GM12878 (cell line): ENCODE measurements around the gene RPGRIP1L.

ENCODE experiments used
- EGR1 ChIP-seq, 2 experiments: IDR thresholded peaks; 1 replicate in 1 of 2; 2 replicates in 1 of 2; pipeline ENCODE4 v1.6.1; 2011 to 2012; ENCODE audit warnings: low read depth in 2 of 2, low read length in 2 of 2, borderline replicate concordance in 1 of 2, mild to moderate bottlenecking in 1 of 2, moderate library complexity in 1 of 2
- KDM1A ChIP-seq: fragments of 200-600 bp; sonication (generic); IDR thresholded peaks from 2 replicates; pipeline ENCODE4 v1.6.1; 2016; ENCODE audit warnings: borderline replicate concordance
- POLR2A ChIP-seq: IDR thresholded peaks from 2 replicates; pipeline ENCODE4 v1.6.1; 2011; ENCODE audit warnings: low read depth, mild to moderate bottlenecking, low read length
- SMC3 ChIP-seq: IDR thresholded peaks from 2 replicates; pipeline ENCODE4 v1.6.1; 2011; ENCODE audit warnings: low read length, improper control_type of control experiment, borderline replicate concordance
- TAF1 ChIP-seq: IDR thresholded peaks from 2 replicates; pipeline ENCODE4 v1.6.1; 2011; ENCODE audit warnings: mild to moderate bottlenecking, low read depth, low read length, borderline replicate concordance
- TF ChIP-seq, protein P1 (sequence below): IDR thresholded peaks from 2 replicates; pipeline ENCODE4 v1.6.1; 2011; ENCODE audit warnings: borderline replicate concordance, low read depth, mild to moderate bottlenecking, moderate library complexity, mixed read lengths, low read length; ENCODE audit not compliant: insufficient read depth; ENCODE audit errors: extremely low read length
- TF ChIP-seq, protein P2 (sequence below), 3 experiments: IDR thresholded peaks in 2 of 3; conservative IDR thresholded peaks in 1 of 3; 2 replicates each; pipeline ENCODE4 v1.5.1; 2011; ENCODE audit warnings: low read depth in 3 of 3, low read length in 3 of 3, mild to moderate bottlenecking in 3 of 3, control low read depth in 2 of 3, moderate library complexity in 2 of 3, inconsistent platforms in 1 of 3, mixed read lengths in 1 of 3; ENCODE audit not compliant: control insufficient read depth in 2 of 3, insufficient read depth in 1 of 3; ENCODE audit errors: extremely low read depth in 1 of 3

DNA sequence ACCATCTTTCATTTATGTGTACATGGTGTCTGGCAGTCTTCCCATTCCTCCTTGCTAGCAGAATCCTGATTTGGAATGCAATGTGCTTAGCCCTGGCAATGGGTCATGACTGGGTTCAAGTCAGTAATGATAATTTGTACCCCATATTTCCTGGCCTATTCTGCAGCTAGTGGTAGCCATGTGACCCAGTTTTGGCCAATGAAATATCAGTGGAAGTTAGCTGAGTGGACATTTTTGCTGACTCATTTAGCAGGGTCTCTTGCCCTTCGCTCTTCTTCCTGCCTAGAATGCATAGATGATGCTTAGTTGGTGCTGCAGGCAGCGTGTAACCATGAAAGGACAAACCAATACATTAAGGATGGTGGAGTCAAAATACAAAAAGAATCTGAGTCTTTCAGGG is 121.9 kb downstream of the RPGRIP1L start:
- no peak for TF ChIP-seq KDM1A
- no peak for TF ChIP-seq SMC3
- TF ChIP-seq POLR2A: no peak
- TF ChIP-seq, protein P1, sequence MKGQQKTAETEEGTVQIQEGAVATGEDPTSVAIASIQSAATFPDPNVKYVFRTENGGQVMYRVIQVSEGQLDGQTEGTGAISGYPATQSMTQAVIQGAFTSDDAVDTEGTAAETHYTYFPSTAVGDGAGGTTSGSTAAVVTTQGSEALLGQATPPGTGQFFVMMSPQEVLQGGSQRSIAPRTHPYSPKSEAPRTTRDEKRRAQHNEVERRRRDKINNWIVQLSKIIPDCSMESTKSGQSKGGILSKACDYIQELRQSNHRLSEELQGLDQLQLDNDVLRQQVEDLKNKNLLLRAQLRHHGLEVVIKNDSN: no peak
- no peak for TF ChIP-seq EGR1 (IDR thresholded peaks at IDR 0.05; ENCODE audit: borderline replicate concordance in 1 of 2, low read depth in 2 of 2, low read length in 2 of 2)
- TF ChIP-seq, protein P2, sequence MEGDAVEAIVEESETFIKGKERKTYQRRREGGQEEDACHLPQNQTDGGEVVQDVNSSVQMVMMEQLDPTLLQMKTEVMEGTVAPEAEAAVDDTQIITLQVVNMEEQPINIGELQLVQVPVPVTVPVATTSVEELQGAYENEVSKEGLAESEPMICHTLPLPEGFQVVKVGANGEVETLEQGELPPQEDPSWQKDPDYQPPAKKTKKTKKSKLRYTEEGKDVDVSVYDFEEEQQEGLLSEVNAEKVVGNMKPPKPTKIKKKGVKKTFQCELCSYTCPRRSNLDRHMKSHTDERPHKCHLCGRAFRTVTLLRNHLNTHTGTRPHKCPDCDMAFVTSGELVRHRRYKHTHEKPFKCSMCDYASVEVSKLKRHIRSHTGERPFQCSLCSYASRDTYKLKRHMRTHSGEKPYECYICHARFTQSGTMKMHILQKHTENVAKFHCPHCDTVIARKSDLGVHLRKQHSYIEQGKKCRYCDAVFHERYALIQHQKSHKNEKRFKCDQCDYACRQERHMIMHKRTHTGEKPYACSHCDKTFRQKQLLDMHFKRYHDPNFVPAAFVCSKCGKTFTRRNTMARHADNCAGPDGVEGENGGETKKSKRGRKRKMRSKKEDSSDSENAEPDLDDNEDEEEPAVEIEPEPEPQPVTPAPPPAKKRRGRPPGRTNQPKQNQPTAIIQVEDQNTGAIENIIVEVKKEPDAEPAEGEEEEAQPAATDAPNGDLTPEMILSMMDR (IDR thresholded peaks at IDR 0.05 in 2 of 3, conservative IDR thresholded peaks at IDR 0.05 in 1 of 3; ENCODE audit: control insufficient read depth in 2 of 3, extremely low read depth in 1 of 3, insufficient read depth in 1 of 3, low read depth in 3 of 3, low read length in 3 of 3): no peak
- TF ChIP-seq TAF1: no peak
